B cell (primary cell): ENCODE data around the gene NAGPA. TPM values are rescaled to one million over a fixed set of nuclear protein-coding genes. Genes with fewer than 3 reads are reported as not detected.

ENCODE experiments used
- ATAC-seq: fragments of 200-7000 bp; cut with Tn5 transposase; one replicate; pipeline ENCODE4 v1.10.0; 2021; ENCODE audit warnings: low read depth, mild to moderate bottlenecking, moderate number of reproducible peaks, moderate library complexity
- CTCF ChIA-PET: fragments of 350-600 bp; sonication (Branson Sonifier 250); formaldehyde crosslinking; loops from one replicate; lab custom pipeline; 2021; ENCODE audit warnings: antibody characterized with exemption, inconsistent platforms; lab: Charles Lee
- POLR2A ChIA-PET: fragments of 350-600 bp; sonication (Branson Sonifier 250); formaldehyde crosslinking; loops from one replicate; lab custom pipeline; 2021; ENCODE audit warnings: antibody characterized with exemption; lab: Charles Lee
- DNase-seq: peaks from one replicate; pipeline ENCODE4 v3.0.0; 2013
- H2AFZ ChIP-seq: 2 replicates; pipeline ENCODE4 v1.6.1; 2012; ENCODE audit warnings: mild to moderate bottlenecking, low read depth, low read length; ENCODE audit not compliant: insufficient read depth, poor library complexity, severe bottlenecking
- H3K27ac ChIP-seq, 2 donors: 1 replicate in 1 of 2; 2 replicates in 1 of 2; pipeline ENCODE4 v1.5.1; 2012 to 2013; ENCODE audit warnings: low read length in 2 of 2, mild to moderate bottlenecking in 2 of 2, moderate library complexity in 1 of 2
- H3K27me3 ChIP-seq, 4 experiments: fragments of 200-600 bp in 1 of 4; sonication (generic) in 1 of 4; replicated peaks in 1 of 4; 1 replicate in 2 of 4; 2 replicates in 2 of 4; pipeline versions ENCODE4 v1.6.1 to v1.7.0; 2013 to 2016; ENCODE audit warnings: low read length in 3 of 4, mild to moderate bottlenecking in 2 of 4, mixed read lengths in 1 of 4, moderate library complexity in 1 of 4; ENCODE audit not compliant: insufficient read depth in 4 of 4, control insufficient read depth in 3 of 4; ENCODE audit errors: control extremely low read depth in 1 of 4
- H3K36me3 ChIP-seq, 2 experiments: replicated peaks in 1 of 2; 1 replicate in 1 of 2; 2 replicates in 1 of 2; pipeline versions ENCODE4 v1.6.1 to v1.7.1; 2013; ENCODE audit warnings: low read length in 1 of 2; ENCODE audit not compliant: insufficient read depth in 2 of 2, control insufficient read depth in 1 of 2; ENCODE audit errors: control extremely low read depth in 1 of 2, extremely low read depth in 1 of 2
- H3K4me1 ChIP-seq, 2 donors: fragments of 200-600 bp in 1 of 2; sonication (generic) in 1 of 2; 1 replicate in 1 of 2; 2 replicates in 1 of 2; pipeline versions ENCODE4 v1.5.1 to v1.6.1; 2013 to 2017; ENCODE audit warnings: low read length in 2 of 2; ENCODE audit not compliant: control insufficient read depth in 2 of 2, insufficient read depth in 2 of 2
- H3K4me2 ChIP-seq: replicated peaks from 2 replicates; pipeline ENCODE3; 2012; ENCODE audit warnings: mild to moderate bottlenecking, low read depth, low read length; ENCODE audit not compliant: poor library complexity, severe bottlenecking
- H3K4me3 ChIP-seq, 5 experiments: fragments of 200-600 bp in 1 of 5; sonication (generic) in 1 of 5; 1 replicate in 3 of 5; 2 replicates in 2 of 5; pipeline versions ENCODE4 v1.5.1 to v1.7.0; 2011 to 2016; ENCODE audit warnings: low read length in 4 of 5, mild to moderate bottlenecking in 4 of 5, low read depth in 2 of 5, control low read depth in 1 of 5, moderate library complexity in 1 of 5; ENCODE audit not compliant: insufficient read depth in 1 of 5; ENCODE audit errors: control extremely low read depth in 1 of 5, extremely low read depth in 1 of 5
- H3K79me2 ChIP-seq: fragments of 200-600 bp; sonication (generic); one replicate; pipeline ENCODE4 v1.6.0; 2016; ENCODE audit warnings: low read length; ENCODE audit not compliant: control insufficient read depth, insufficient read depth
- H3K9ac ChIP-seq: fragments of 200-600 bp; sonication (generic); 2 replicates; pipeline ENCODE4 v1.6.1; 2017; ENCODE audit warnings: mild to moderate bottlenecking, low read length, moderate library complexity
- H3K9me3 ChIP-seq, 3 donors: one replicate each; pipeline versions ENCODE4 v1.6.1 to v1.7.1; 2013; ENCODE audit warnings: low read length in 2 of 3; ENCODE audit not compliant: control insufficient read depth in 2 of 3, insufficient read depth in 1 of 3; ENCODE audit errors: control extremely low read depth in 1 of 3
- H4K20me1 ChIP-seq: 2 replicates; pipeline ENCODE4 v1.6.0; 2012; ENCODE audit warnings: mild to moderate bottlenecking, low read length; ENCODE audit not compliant: insufficient read depth, control insufficient read depth, poor library complexity, severe bottlenecking
- H3K27ac Mint-ChIP-seq: one replicate; pipeline ENCODE4 v1.8.0; 2021; ENCODE audit warnings: mixed read lengths
- H3K27me3 Mint-ChIP-seq: one replicate; pipeline ENCODE4 v1.8.0; 2021; ENCODE audit warnings: mixed read lengths
- H3K4me1 Mint-ChIP-seq: one replicate; pipeline ENCODE4 v1.8.0; 2021; ENCODE audit warnings: mixed read lengths
- H3K4me3 Mint-ChIP-seq: one replicate; pipeline ENCODE4 v1.8.0; 2021; ENCODE audit warnings: mixed read lengths
- H3K9me3 Mint-ChIP-seq: one replicate; pipeline ENCODE4 v1.8.0; 2022; ENCODE audit warnings: mixed read lengths; ENCODE audit not compliant: insufficient read depth
- EZH2 ChIP-seq: IDR thresholded peaks from 2 replicates; pipeline ENCODE4 v1.6.1; 2012; ENCODE audit warnings: borderline replicate concordance, low read depth, mild to moderate bottlenecking, moderate library complexity, low read length; ENCODE audit not compliant: insufficient read depth, poor library complexity, severe bottlenecking
- WGBS: methylation state at CpG from one replicate; pipeline ENCODE4 v1.1.5; 2013; ENCODE audit warnings: missing lambda C conversion rate; ENCODE audit not compliant: insufficient coverage; 5-methylcytosine and 5-hydroxymethylcytosine counted together
- intact Hi-C: fragments of 100-400 bp; cut with micrococcal nuclease; formaldehyde crosslinking; loops from one replicate; pipeline ENCODE4 v1.10.0; 2022
- polyA plus RNA-seq: library from polyadenylated mRNA; depleted of rRNA; stranded (reverse); fragments of >200 nt; gene quantifications from 2 replicates; pipeline ENCODE4 v1.2.3, GENCODE V29; 2012
- total RNA-seq, 2 donors: library from RNA; stranded (reverse); fragments of 120-200 nt in 1 of 2; gene quantifications; 1 replicate in 1 of 2; 2 replicates in 1 of 2; pipeline versions ENCODE4 v1.2.3 to v1.2.4, GENCODE V29; 2013 to 2022
- TF ChIP-seq, protein P1 (sequence below): fragments of 200-600 bp; IDR thresholded peaks from one replicate; pipeline ENCODE4 v1.8.0; 2022; ENCODE audit warnings: antibody characterized with exemption, mild to moderate bottlenecking

The NAGPA gene
- total and polyA plus RNA-seq, 2 donors (not counting 1 experiment from before 2014, with no cell fraction given), result 38.4 to 38.6 TPM

DNA sequence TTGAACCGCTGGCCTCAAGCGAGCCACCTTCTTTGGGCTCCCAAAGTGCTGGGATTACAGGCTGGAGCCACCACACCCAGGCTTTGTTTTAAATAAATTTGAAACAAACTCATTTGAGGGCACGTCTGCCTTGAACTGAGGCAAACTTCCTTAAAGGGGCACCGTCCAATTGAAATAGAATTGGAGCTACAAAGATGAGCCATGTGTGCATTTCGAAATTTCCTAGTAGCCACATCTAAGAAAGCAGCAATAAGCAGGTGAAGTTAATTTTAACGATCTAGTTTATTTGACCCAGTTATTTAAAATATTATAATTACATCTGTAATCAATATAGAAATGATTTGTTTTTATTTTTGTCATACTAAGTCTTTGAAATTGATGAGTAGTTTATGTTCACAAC lies 32.8 kb upstream of the NAGPA start:
- H3K36me3 ChIP-seq, result no peaks in the 10 kb centered on the region
- H3K27me3 ChIP-seq, result peaks cover 0 to 7% (median 0%) of the 10 kb centered on the region in 4 experiments
- H3K9me3 Mint-ChIP-seq, result no peaks in the 10 kb centered on the region
- CTCF ChIA-PET, result no interaction called here
- no peaks in the 10 kb centered on the region for H3K79me2 ChIP-seq
- no peak overlapping the region for H3K27ac Mint-ChIP-seq
- H3K9me3 ChIP-seq, result no peaks in the 10 kb centered on the region
- no peak for DNase-seq
- TF ChIP-seq EZH2, result no peak
- TF ChIP-seq, protein P1, sequence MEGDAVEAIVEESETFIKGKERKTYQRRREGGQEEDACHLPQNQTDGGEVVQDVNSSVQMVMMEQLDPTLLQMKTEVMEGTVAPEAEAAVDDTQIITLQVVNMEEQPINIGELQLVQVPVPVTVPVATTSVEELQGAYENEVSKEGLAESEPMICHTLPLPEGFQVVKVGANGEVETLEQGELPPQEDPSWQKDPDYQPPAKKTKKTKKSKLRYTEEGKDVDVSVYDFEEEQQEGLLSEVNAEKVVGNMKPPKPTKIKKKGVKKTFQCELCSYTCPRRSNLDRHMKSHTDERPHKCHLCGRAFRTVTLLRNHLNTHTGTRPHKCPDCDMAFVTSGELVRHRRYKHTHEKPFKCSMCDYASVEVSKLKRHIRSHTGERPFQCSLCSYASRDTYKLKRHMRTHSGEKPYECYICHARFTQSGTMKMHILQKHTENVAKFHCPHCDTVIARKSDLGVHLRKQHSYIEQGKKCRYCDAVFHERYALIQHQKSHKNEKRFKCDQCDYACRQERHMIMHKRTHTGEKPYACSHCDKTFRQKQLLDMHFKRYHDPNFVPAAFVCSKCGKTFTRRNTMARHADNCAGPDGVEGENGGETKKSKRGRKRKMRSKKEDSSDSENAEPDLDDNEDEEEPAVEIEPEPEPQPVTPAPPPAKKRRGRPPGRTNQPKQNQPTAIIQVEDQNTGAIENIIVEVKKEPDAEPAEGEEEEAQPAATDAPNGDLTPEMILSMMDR, result no peak
- H3K9ac ChIP-seq, result no peak overlapping the region
- H3K4me1 ChIP-seq, result peaks cover 6% of the 10 kb centered on the region in 2 donors
- H3K4me3 ChIP-seq, result no peak overlapping the region
- peaks cover 10% of the 10 kb centered on the region for H3K27me3 Mint-ChIP-seq
- no peak overlapping the region for H3K27ac ChIP-seq
- no peak overlapping the region for H2AFZ ChIP-seq
- no peak overlapping the region for H3K4me2 ChIP-seq
- H3K4me3 Mint-ChIP-seq, result no peak overlapping the region
- 80% methylated on average over 4 of the region's 6 CpGs for whole genome bisulfite sequencing
- intact Hi-C loops, result no loop called here
- POLR2A ChIA-PET, result no interaction called here
- no peaks in the 10 kb centered on the region for H4K20me1 ChIP-seq
- peaks cover 7% of the 10 kb centered on the region for H3K4me1 Mint-ChIP-seq
- ATAC-seq, result no peak

DNA sequence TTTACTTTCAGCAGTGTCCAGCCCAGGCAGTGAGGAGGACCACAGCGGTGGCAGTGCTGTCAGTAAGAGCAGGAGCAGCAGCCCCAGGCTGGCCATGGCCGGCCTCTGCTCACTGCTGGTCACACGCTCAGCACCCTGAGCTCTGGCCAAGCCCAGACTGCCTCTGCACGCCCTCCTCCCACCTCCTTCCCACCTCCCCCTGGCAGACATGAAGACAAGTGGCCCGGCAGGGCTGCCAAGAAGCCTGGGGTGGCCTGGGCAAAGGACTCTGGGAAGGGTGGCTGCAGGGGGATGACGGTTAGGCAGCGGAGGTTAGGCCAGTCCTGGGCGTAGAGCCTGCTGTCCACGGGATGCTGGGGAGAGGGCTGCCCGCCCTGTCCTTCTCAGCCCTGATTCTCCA lies 32.1 kb upstream of the NAGPA start, which contains the start of gene C16orf89:
TSS of gene C16orf89 (minus strand) at position 144 of the 400 bp plus-strand sequence. CDS start at position 96, 48 bp downstream.
- H3K36me3 ChIP-seq, result no peaks in the 10 kb centered on the region
- ATAC-seq, result no peak
- no peaks in the 10 kb centered on the region for H3K9me3 Mint-ChIP-seq
- no peaks in the 10 kb centered on the region for H3K9me3 ChIP-seq
- no peak within 1 kb of the TSS for H3K27ac Mint-ChIP-seq
- H3K27me3 ChIP-seq, result peaks cover 0 to 7% (median 0%) of the 10 kb centered on the region in 4 experiments
- no peaks in the 10 kb centered on the region for H3K4me1 ChIP-seq
- no peaks in the 10 kb centered on the region for H4K20me1 ChIP-seq
- no peak for TF ChIP-seq EZH2
- TF ChIP-seq, protein P1, result no peak
- ChIA-PET POLR2A (no interaction called here), CTCF (no interaction called here)
- no peaks in the 10 kb centered on the region for H3K4me1 Mint-ChIP-seq
- no peak within 1 kb of the TSS for H3K27ac ChIP-seq
- no peak within 1 kb of the TSS for H3K9ac ChIP-seq
- H3K4me3 ChIP-seq, result no peak within 1 kb of the TSS
- no peak within 1 kb of the TSS for H2AFZ ChIP-seq
- peaks cover 10% of the 10 kb centered on the region for H3K27me3 Mint-ChIP-seq
- DNase-seq, result no peak
- intact Hi-C loops, result no loop called here
- no peak within 1 kb of the TSS for H3K4me2 ChIP-seq
- no peak within 1 kb of the TSS for H3K4me3 Mint-ChIP-seq
- H3K79me2 ChIP-seq, result no peaks in the 10 kb centered on the region
- 93% methylated on average over 6 of the region's 10 CpGs for WGBS
